Stimulated activated CD8-positive, alpha-beta memory T cell treated with anti-CD3 and anti-CD28 coated beads, Interleukin-4, amount 100 ng/mL, for 48 hours (primary cell): ENCODE data around the gene GDAP1L1.

ENCODE experiments used
- DNase-seq: peaks from one replicate; pipeline ENCODE4 v3.0.0-alpha.2; 2020

The GDAP1L1 gene

GRCh38 chr20:44247131-44247571 is at the start of gene GDAP1L1:
GDAP1L1 (plus strand) TSS chr20:44247308; CDS start chr20:44247335, 27 bp downstream.
- no peak for DNase-seq

- no peak for DNase-seq
These were observed 48.2 kb upstream of the GDAP1L1 start for GRCh38 chr20:44198872-44199271.

GRCh38 chr20:44199877-44200276 is 47.2 kb upstream of the GDAP1L1 start:
- no peak for DNase-seq

- DNase-seq, result no peak
These were observed 46.7 kb upstream of the GDAP1L1 start for GRCh38 chr20:44200371-44200770.

GRCh38 chr20:44200983-44201382 is 46.1 kb upstream of the GDAP1L1 start:
- DNase-seq, result no peak

GRCh38 chr20:44203161-44203560 is 43.9 kb upstream of the GDAP1L1 start:
- DNase-seq, result no peak

- DNase-seq, result no peak
These were observed 42.8 kb upstream of the GDAP1L1 start for GRCh38 chr20:44204156-44204831.

- DNase-seq, result no peak
These were observed 42.3 kb upstream of the GDAP1L1 start for GRCh38 chr20:44204832-44205215.

- no peak for DNase-seq
These were observed 41.0 kb upstream of the GDAP1L1 start for GRCh38 chr20:44206132-44206531.

- DNase-seq, result no peak
These were observed 39.9 kb upstream of the GDAP1L1 start for GRCh38 chr20:44207126-44207723.

GRCh38 chr20:44208165-44208564 is 38.9 kb upstream of the GDAP1L1 start:
- DNase-seq, result no peak

GRCh38 chr20:44208770-44209169 is 38.3 kb upstream of the GDAP1L1 start:
- DNase-seq, result no peak

- peak; percentile 34 for DNase-seq
These were observed 37.3 kb upstream of the GDAP1L1 start for GRCh38 chr20:44209686-44210405.

GRCh38 chr20:44210406-44211176 is 36.5 kb upstream of the GDAP1L1 start, which contains the start of gene OSER1:
OSER1 (minus strand) TSS chr20:44210771; CDS start chr20:44206957, 3,814 bp downstream.
- peak; percentile 98 for DNase-seq

- DNase-seq, result no peak
These were observed 35.7 kb upstream of the GDAP1L1 start for GRCh38 chr20:44211177-44212039.

GRCh38 chr20:44212792-44213191 is 34.3 kb upstream of the GDAP1L1 start:
- no peak for DNase-seq

- DNase-seq, result peak; percentile 78
These were observed 32.0 kb upstream of the GDAP1L1 start for GRCh38 chr20:44215125-44215524.

GRCh38 chr20:44217342-44218092 is 29.6 kb upstream of the GDAP1L1 start:
- DNase-seq, result peak; percentile 78

- peak; percentile 55 for DNase-seq
These were observed 28.7 kb upstream of the GDAP1L1 start for GRCh38 chr20:44218446-44218845.

GRCh38 chr20:44219170-44219730 is 27.9 kb upstream of the GDAP1L1 start:
- DNase-seq, result no peak

GRCh38 chr20:44219791-44220190 is 27.3 kb upstream of the GDAP1L1 start:
- no peak for DNase-seq
